Measurements from ENCODE around the gene PCNX2. TPM values are rescaled to one million over a fixed set of nuclear protein-coding genes. Genes with fewer than 3 reads are reported as not detected.

The PCNX2 gene
- total and polyA plus RNA-seq, 2 of the 13 experiments (the other 11 are each of a cell fraction or from before 2014, with no cell fraction given) = 0.11 to 0.42 TPM

GRCh38 chr1:232995189-232995588, 300.3 kb downstream of the PCNX2 start:
- H3K4me1 ChIP-seq (ENCODE audit: insufficient read depth, low read length) = no peaks in the 10 kb centered on the region
- TF ChIP-seq ZNF512B (CRISPR knock-in tag; IDR thresholded peaks at IDR 0.05; ENCODE audit: borderline replicate concordance) = no peak
- no peak for TF ChIP-seq PPARG (CRISPR knock-in tag; conservative IDR thresholded peaks at IDR 0.05)
- no peak for TF ChIP-seq STAT6 (CRISPR knock-in tag; IDR thresholded peaks at IDR 0.05; ENCODE audit: borderline replicate concordance)
- TF ChIP-seq HNRNPH1 (optimal IDR thresholded peaks at IDR 0.05; ENCODE audit: low read depth, low read length) = no peak
- TF ChIP-seq YY1 (IDR thresholded peaks at IDR 0.05; ENCODE audit: insufficient read depth, insufficient replicate concordance, low read depth, low read length) = no peak
- TF ChIP-seq SP140L (CRISPR knock-in tag; IDR thresholded peaks at IDR 0.05; ENCODE audit: borderline replicate concordance) = no peak
- no peak for TF ChIP-seq ZBTB42 (CRISPR knock-in tag; IDR thresholded peaks at IDR 0.05)
- no peak for TF ChIP-seq KDM5A (IDR thresholded peaks at IDR 0.05; ENCODE audit: borderline replicate concordance, low read length)
- TF ChIP-seq NR2C2 (CRISPR knock-in tag; IDR thresholded peaks at IDR 0.05; ENCODE audit: borderline replicate concordance) = no peak
- no peak for TF ChIP-seq ARNT (IDR thresholded peaks at IDR 0.05)
- no peak for TF ChIP-seq BHLHE40 (IDR thresholded peaks at IDR 0.05; ENCODE audit: low read length)
- TF ChIP-seq HMGXB4 (CRISPR knock-in tag; IDR thresholded peaks at IDR 0.05; ENCODE audit: borderline replicate concordance in 1 of 2, low read depth in 1 of 2) = no peak
- no peak for TF ChIP-seq ZNF691 (CRISPR knock-in tag; IDR thresholded peaks at IDR 0.05; ENCODE audit: borderline replicate concordance, low read depth)
- no peak for TF ChIP-seq ZNF724P (CRISPR knock-in tag; IDR thresholded peaks at IDR 0.05; ENCODE audit: borderline replicate concordance)
- no peak for TF ChIP-seq ZNF460 (CRISPR knock-in tag; IDR thresholded peaks at IDR 0.05; ENCODE audit: borderline replicate concordance)

More at GRCh38 chr1:232995189-232995588, 300.3 kb downstream of the PCNX2 start:
- Histone ChIP-seq H3K27ac (ENCODE audit: extremely low read length, insufficient read depth, low read length) (no peak overlapping the region), H2AFZ (ENCODE audit: low read length) (no peak overlapping the region), H3K4me3 (replicated peaks in 1 of 3; ENCODE audit: insufficient read depth in 1 of 3, low read depth in 2 of 3, low read length in 3 of 3) (no peak overlapping the region), H3K79me2 (ENCODE audit: insufficient read depth, low read length) (no peaks in the 10 kb centered on the region), H3K27me3 (ENCODE audit: control insufficient read depth in 1 of 2, insufficient read depth in 2 of 2, low read length in 2 of 2) (peaks cover 0 to 1% of the 10 kb centered on the region in 2 experiments; a peak in 1 of 5 replicates), H3K9ac (ENCODE audit: insufficient read depth, low read depth, low read length) (no peak overlapping the region), H4K20me1 (ENCODE audit: insufficient read depth, low read length) (no peaks in the 10 kb centered on the region), H3K9me3 (ENCODE audit: low read length) (peaks cover 17% of the 10 kb centered on the region), H3K36me3 (replicated peaks in 1 of 2; ENCODE audit: control insufficient read depth in 1 of 2, insufficient read depth in 2 of 2, low read length in 2 of 2) (no peaks in the 10 kb centered on the region), H3K4me2 (ENCODE audit: low read depth, low read length) (no peak overlapping the region)
- BruUV-seq (replicated peaks) = no TSS peak
- intact Hi-C loops (cut with micrococcal nuclease; ENCODE audit: unreplicated experiment) = no loop called here
- ATAC-seq (no peak), DNase-seq (ENCODE audit: low spot score) (no peak), FAIRE-seq (no peak)
- ChIA-PET CTCF (ENCODE audit: low intra/inter-chr PET ratio, low total read pairs) (no interaction called here), POLR2A (no interaction called here)
- WGBS (ENCODE audit: low lambda C conversion rate) = 37% methylated on average over 2 of the region's 2 CpGs
- in situ Hi-C loops (cut with HindIII; ENCODE audit: extremely low pct_ligation_motif_present, low pct_unique_long_range_greater_than_20kb) = no loop called here
